GM12872 (cell line): Measurements from ENCODE around the gene MTNR1B.

Source experiments
- TF ChIP-seq, protein P1 (sequence below): IDR thresholded peaks from 3 replicates; pipeline ENCODE4 v1.5.1; 2011; ENCODE audit warnings: low read depth, mild to moderate bottlenecking, low read length, moderate library complexity; ENCODE audit not compliant: insufficient read depth

Gene MTNR1B

DNA sequence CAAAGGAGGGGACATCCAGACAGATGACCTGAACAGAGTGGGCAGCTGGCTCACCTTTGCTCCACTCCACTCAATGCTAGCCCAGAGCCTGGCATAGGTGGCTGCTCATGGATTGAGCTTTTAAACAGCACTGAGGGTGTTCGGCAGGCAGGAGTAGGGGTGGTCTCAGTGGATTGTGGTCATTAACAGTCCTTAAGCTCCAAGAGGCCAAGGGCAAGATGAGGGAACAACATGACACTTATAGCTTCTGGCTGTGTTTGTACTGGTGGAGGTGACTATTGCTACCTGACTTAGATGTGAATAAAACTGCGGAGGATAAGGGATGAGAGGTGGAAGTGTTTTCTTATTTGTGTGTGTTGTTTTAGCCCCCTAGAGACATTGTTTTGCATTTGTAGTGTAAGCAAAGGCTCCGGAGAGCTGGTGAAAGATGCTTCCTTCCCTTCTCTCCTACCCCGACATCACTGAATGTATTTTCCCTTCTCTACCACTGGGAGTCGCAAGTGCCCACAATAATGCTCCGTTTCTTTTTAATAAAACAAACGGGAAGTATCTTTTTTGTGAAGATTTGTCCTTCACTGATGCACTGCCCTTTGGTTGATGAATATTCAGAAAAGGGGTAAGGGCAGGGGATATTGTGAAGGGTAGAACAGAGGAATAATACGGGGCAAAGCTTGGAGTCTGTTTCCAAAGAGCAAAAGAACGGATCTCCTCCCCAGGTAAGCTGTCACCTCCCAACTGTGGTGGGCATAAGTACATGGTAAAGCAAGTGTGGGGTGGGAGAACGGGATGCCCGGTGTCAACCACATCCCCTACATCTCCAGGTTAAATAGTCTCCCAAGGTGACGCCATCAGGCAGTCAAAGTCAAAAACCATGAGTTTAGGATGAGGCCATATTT is 27.5 kb upstream of the MTNR1B start:
- TF ChIP-seq, protein P1, sequence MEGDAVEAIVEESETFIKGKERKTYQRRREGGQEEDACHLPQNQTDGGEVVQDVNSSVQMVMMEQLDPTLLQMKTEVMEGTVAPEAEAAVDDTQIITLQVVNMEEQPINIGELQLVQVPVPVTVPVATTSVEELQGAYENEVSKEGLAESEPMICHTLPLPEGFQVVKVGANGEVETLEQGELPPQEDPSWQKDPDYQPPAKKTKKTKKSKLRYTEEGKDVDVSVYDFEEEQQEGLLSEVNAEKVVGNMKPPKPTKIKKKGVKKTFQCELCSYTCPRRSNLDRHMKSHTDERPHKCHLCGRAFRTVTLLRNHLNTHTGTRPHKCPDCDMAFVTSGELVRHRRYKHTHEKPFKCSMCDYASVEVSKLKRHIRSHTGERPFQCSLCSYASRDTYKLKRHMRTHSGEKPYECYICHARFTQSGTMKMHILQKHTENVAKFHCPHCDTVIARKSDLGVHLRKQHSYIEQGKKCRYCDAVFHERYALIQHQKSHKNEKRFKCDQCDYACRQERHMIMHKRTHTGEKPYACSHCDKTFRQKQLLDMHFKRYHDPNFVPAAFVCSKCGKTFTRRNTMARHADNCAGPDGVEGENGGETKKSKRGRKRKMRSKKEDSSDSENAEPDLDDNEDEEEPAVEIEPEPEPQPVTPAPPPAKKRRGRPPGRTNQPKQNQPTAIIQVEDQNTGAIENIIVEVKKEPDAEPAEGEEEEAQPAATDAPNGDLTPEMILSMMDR, result peak; percentile 64

DNA sequence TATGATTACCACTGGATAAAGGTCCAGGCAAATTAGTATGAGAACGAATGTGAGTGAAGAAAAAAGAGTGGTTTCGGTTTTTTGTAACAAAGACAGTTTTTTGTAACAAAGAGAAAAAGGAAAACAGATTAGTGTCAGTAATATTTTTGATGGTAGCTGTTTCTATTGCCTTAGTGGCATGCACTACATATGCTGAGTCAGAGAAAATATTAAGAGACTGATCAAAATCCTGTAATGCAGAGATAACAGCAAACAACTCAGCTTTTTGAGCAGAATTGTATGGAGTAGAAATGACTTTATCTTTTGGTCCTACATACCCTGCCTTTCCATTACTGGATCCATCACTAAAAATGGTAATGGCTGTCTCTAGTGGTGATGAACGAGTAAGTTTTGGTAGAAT is 22.7 kb upstream of the MTNR1B start:
- TF ChIP-seq, protein P1, result no peak

- TF ChIP-seq, protein P1, result no peak
Observed at GRCh38 chr11:92948116-92948515, 21.3 kb upstream of the MTNR1B start.

GRCh38 chr11:92954003-92954402 is 15.4 kb upstream of the MTNR1B start:
- TF ChIP-seq, protein P1, result no peak

DNA sequence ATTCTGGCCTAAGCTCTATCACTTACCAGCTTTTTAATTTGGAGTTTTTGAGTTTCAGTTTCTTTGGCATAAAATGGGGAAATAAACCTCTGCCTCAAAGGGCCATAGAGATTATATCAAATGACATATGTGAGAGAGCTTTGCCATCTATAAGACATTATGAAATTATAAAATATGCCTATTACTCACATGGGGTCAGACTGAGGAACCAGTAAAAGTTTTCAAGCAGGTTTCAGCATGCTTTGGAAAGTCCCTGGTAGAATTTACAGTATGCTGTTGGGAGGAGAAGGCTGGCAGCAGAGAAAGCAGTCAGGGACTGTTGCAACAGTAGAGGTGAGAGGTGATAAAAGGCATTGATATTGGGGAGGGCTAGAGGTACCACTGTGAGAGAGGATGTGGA is 13.6 kb upstream of the MTNR1B start:
- TF ChIP-seq, protein P1, result no peak

DNA sequence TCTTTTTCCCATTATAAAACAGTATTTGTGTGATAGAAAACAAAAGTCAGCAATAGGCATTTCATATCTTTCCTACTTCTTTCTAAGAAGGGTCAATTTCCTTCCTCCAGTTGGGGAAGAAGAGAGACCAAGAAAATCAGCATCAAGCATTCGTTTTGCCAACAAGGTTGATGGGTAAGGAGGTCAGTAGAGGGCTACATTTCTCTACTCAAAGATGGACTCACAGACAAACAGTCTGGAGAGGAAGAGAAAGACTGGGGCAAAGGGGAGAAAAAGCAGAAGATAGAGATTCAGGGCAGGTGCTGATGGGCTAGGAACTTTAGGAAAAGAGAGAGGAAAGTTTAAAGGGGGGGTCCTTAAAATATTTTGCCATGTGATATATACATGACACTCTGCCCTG is 8.6 kb upstream of the MTNR1B start:
- TF ChIP-seq, protein P1, result no peak

DNA sequence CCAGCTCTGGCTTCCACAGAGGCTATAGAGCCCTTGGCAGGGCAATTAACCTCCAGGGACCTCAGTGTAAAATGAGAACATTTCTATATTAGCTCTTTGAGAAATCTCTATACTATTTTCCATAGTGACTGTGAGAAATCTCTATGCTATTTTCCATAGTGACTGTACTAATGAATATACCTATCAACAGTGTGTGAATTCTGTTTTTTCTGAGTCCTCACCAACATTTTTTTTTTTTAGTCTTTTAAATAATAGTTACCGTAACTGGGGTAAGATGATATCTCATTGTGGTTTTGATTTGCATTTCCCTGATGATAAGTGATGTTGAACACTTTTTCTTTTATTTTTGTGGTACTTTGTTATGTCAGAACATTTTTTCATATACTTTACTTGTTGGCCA is 7.0 kb upstream of the MTNR1B start:
- TF ChIP-seq, protein P1, result no peak
